ENCODE data around the gene ZFYVE28. TPM values are rescaled to one million over a fixed set of nuclear protein-coding genes. Genes with fewer than 3 reads are reported as not detected.

The ZFYVE28 gene
- total RNA-seq, 2 experiments from 2014 or later = 26.2 to 28.0 TPM

GRCh38 chr4:2331043-2331420, 87.4 kb downstream of the ZFYVE28 start:
- Mint-ChIP-seq H3K9me3 (peaks cover 13% of the 10 kb centered on the region), H3K27me3 (no peaks in the 10 kb centered on the region), H3K4me3 (no peak overlapping the region), H3K36me3 (ENCODE audit: low read depth) (peaks cover 52% of the 10 kb centered on the region), H3K27ac (no peak overlapping the region), H3K4me1 (ENCODE audit: low read depth) (no peaks in the 10 kb centered on the region)
- H3K4me1 ChIP-seq (ENCODE audit: insufficient read depth, low read length) = peaks cover 11% of the 10 kb centered on the region
- ATAC-seq (ENCODE audit: poor library complexity) (no peak), DNase-seq (no peak)
- ChIA-PET CTCF (no interaction called here), POLR2A (no interaction called here)
- H3K36me3 ChIP-seq (ENCODE audit: insufficient read depth, low read length) = peaks cover 19% of the 10 kb centered on the region
- H3K27ac ChIP-seq (ENCODE audit: low read depth in 1 of 2, low read length in 2 of 2) = no peak overlapping the region
- H3K4me3 ChIP-seq (ENCODE audit: low read length) = no peak overlapping the region
- intact Hi-C loops (cut with DNase I, micrococcal nuclease) = no loop called here
- peaks cover 4 to 13% of the 10 kb centered on the region in 2 experiments for H3K9me3 ChIP-seq (ENCODE audit: control insufficient read depth in 1 of 2, insufficient read depth in 1 of 2, low read length in 2 of 2)
- no peak for TF ChIP-seq CTCF (IDR thresholded peaks at IDR 0.05)
- no peaks in the 10 kb centered on the region for H3K27me3 ChIP-seq (ENCODE audit: control insufficient read depth in 1 of 2, insufficient read depth in 2 of 2, low read length in 2 of 2)

DNA sequence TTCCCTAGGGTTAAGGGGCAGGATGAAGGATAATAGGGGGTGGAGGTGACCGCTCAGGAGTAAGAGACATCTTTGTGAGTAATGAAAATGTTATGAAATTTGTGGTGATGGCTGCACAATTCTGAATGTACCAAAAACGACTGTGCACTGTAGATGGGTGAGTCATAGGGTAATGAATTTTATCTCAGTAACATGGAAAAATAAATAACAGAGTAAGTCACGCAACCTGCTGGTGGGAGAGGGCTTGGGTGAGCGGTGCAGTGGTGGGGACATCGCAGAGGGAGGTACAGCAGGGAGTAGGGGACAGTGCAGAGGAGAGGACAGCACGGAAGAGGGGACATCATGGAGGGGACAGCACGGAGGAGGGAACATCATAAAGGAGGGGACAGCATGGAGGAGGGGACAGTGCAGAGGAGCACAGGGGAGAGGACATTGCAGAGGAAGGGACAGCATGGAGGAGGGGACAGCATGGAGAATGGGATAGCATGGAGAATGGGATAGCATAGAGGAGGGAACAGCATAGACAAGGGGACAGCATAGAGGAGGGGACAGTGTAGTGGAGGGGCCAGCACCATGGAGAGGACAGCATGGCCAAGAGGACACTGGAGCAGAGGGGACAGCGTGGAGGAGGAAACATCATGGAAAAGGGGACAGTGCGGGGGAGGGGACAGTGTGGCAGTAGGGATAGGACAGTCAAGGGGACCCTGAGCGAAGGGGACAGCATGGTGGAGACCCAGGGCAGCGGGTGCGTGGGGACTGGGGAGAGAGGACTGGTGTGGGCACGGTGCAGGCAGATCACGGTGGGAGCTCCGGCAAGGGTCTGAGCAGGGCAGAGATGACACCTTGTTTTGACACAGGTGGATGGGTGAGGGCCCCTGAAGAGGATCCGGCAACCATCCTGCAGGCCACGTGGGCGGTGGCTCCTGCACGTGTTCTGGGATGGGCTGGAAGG, 88.1 kb downstream of the ZFYVE28 start:
- peaks cover 14% of the 10 kb centered on the region for H3K9me3 Mint-ChIP-seq
- H3K4me3 Mint-ChIP-seq = no peak overlapping the region
- ChIA-PET POLR2A (no interaction called here), CTCF (no interaction called here)
- Histone ChIP-seq H3K36me3 (ENCODE audit: insufficient read depth, low read length) (peaks cover 13% of the 10 kb centered on the region), H3K9me3 (ENCODE audit: control insufficient read depth in 1 of 2, insufficient read depth in 1 of 2, low read length in 2 of 2) (peaks cover 4 to 16% of the 10 kb centered on the region in 2 experiments), H3K27ac (ENCODE audit: low read depth in 1 of 2, low read length in 2 of 2) (no peak overlapping the region), H3K4me3 (ENCODE audit: low read length) (no peak overlapping the region), H3K4me1 (ENCODE audit: insufficient read depth, low read length) (peaks cover 11% of the 10 kb centered on the region), H3K27me3 (ENCODE audit: control insufficient read depth in 1 of 2, insufficient read depth in 2 of 2, low read length in 2 of 2) (no peaks in the 10 kb centered on the region)
- H3K27ac Mint-ChIP-seq = no peak overlapping the region
- no peak for TF ChIP-seq CTCF (IDR thresholded peaks at IDR 0.05)
- H3K36me3 Mint-ChIP-seq (ENCODE audit: low read depth) = peaks cover 51% of the 10 kb centered on the region
- no peaks in the 10 kb centered on the region for H3K27me3 Mint-ChIP-seq
- DNase-seq (no peak), ATAC-seq (ENCODE audit: poor library complexity) (no peak)
- intact Hi-C loops (cut with DNase I, micrococcal nuclease) = no loop called here
- no peaks in the 10 kb centered on the region for H3K4me1 Mint-ChIP-seq (ENCODE audit: low read depth)

GRCh38 chr4:2327579-2327978, 90.9 kb downstream of the ZFYVE28 start:
- no peaks in the 10 kb centered on the region for H3K4me1 Mint-ChIP-seq (ENCODE audit: low read depth)
- intact Hi-C loops (cut with DNase I, micrococcal nuclease) = no loop called here
- H3K36me3 Mint-ChIP-seq (ENCODE audit: low read depth) = peaks cover 45% of the 10 kb centered on the region

More at GRCh38 chr4:2327579-2327978, 90.9 kb downstream of the ZFYVE28 start:
- peaks cover 8% of the 10 kb centered on the region for H3K36me3 ChIP-seq (ENCODE audit: insufficient read depth, low read length)
- ChIA-PET POLR2A (interaction anchor here (0.9 kb wide), 1 partner anchor 85 kb away, joined by 3 read pairs; no protein-coding TSS in a partner anchor), CTCF (no interaction called here)
- no peak overlapping the region for H3K27ac Mint-ChIP-seq
- no peak overlapping the region for H3K4me3 Mint-ChIP-seq
- H3K4me3 ChIP-seq (ENCODE audit: low read length) = no peak overlapping the region
- TF ChIP-seq CTCF (IDR thresholded peaks at IDR 0.05) = no peak
- H3K27ac ChIP-seq (ENCODE audit: low read depth in 1 of 2, low read length in 2 of 2) = no peak overlapping the region
- H3K9me3 ChIP-seq (ENCODE audit: control insufficient read depth in 1 of 2, insufficient read depth in 1 of 2, low read length in 2 of 2) = peaks cover 4 to 16% of the 10 kb centered on the region in 2 experiments
- no peaks in the 10 kb centered on the region for H3K27me3 ChIP-seq (ENCODE audit: control insufficient read depth in 1 of 2, insufficient read depth in 2 of 2, low read length in 2 of 2)
- no peak for DNase-seq
- no peak for ATAC-seq (ENCODE audit: poor library complexity)
- no peaks in the 10 kb centered on the region for H3K27me3 Mint-ChIP-seq
- H3K4me1 ChIP-seq (ENCODE audit: insufficient read depth, low read length) = no peaks in the 10 kb centered on the region
- peaks cover 15% of the 10 kb centered on the region for H3K9me3 Mint-ChIP-seq

Measured in CD4-positive, alpha-beta T cell (primary cell).